ENCODE data around the gene EYA2. TPM values are rescaled to one million over a fixed set of nuclear protein-coding genes. Genes with fewer than 3 reads are reported as not detected.
"Not testable (repeated sequence)": the region's sequence is repeated elsewhere in the genome, so short reads cannot be mapped to it uniquely, and the experiment has no call there.

EYA2 gene
- total RNA-seq, 1 donor from 2014 or later: 0.40 TPM

- intact Hi-C loops (cut with DNase I): no loop called here
Measured at GRCh38 chr20:46894971-46895905, 595 bp downstream of the EYA2 start.

GRCh38 chr20:46895906-46896242, 1.2 kb downstream of the EYA2 start:
- DNase-seq (ENCODE audit: low spot score): no peak

More at GRCh38 chr20:46894971-46895905, 595 bp downstream of the EYA2 start:
- no peak for DNase-seq (ENCODE audit: low spot score)

GRCh38 chr20:46897328-46897880, 2.8 kb downstream of the EYA2 start:
- intact Hi-C loops (cut with DNase I): no loop called here
- DNase-seq (ENCODE audit: low spot score): no peak

More at GRCh38 chr20:46895906-46896242, 1.2 kb downstream of the EYA2 start:
- intact Hi-C loops (cut with DNase I): no loop called here

- no peak for DNase-seq (ENCODE audit: low spot score)
- intact Hi-C loops (cut with DNase I): no loop called here
Measured at GRCh38 chr20:46898423-46898822, 3.8 kb downstream of the EYA2 start.

GRCh38 chr20:46899621-46900020, 5.0 kb downstream of the EYA2 start:
- intact Hi-C loops (cut with DNase I): no loop called here
- no peak for DNase-seq (ENCODE audit: low spot score)

GRCh38 chr20:46900086-46900485, 5.4 kb downstream of the EYA2 start:
- intact Hi-C loops (cut with DNase I): no loop called here
- DNase-seq (ENCODE audit: low spot score): no peak

GRCh38 chr20:46900826-46901225, 6.2 kb downstream of the EYA2 start:
- intact Hi-C loops (cut with DNase I): no loop called here
- DNase-seq (ENCODE audit: low spot score): no peak

- intact Hi-C loops (cut with DNase I): no loop called here
Measured at GRCh38 chr20:46901638-46902037, 7.0 kb downstream of the EYA2 start.

GRCh38 chr20:46903256-46903655, 8.6 kb downstream of the EYA2 start:
- intact Hi-C loops (cut with DNase I): no loop called here
- no peak for DNase-seq (ENCODE audit: low spot score)

More at GRCh38 chr20:46901638-46902037, 7.0 kb downstream of the EYA2 start:
- no peak for DNase-seq (ENCODE audit: low spot score)

GRCh38 chr20:46903937-46904336, 9.3 kb downstream of the EYA2 start:
- DNase-seq (ENCODE audit: low spot score): no peak
- intact Hi-C loops (cut with DNase I): no loop called here

GRCh38 chr20:46905364-46906125, 10.9 kb downstream of the EYA2 start:
- DNase-seq (ENCODE audit: low spot score): no peak
- intact Hi-C loops (cut with DNase I): no loop called here

GRCh38 chr20:46913329-46914044, 18.8 kb downstream of the EYA2 start:
- intact Hi-C loops (cut with DNase I): no loop called here
- DNase-seq (ENCODE audit: low spot score): no peak

GRCh38 chr20:46914789-46915379, 20.2 kb downstream of the EYA2 start:
- intact Hi-C loops (cut with DNase I): no loop called here
- no peak for DNase-seq (ENCODE audit: low spot score)

- intact Hi-C loops (cut with DNase I): no loop called here
- DNase-seq (ENCODE audit: low spot score): no peak
Measured at GRCh38 chr20:46915575-46916257, 21.1 kb downstream of the EYA2 start.

- intact Hi-C loops (cut with DNase I): no loop called here
Measured at GRCh38 chr20:46916258-46916603, 21.6 kb downstream of the EYA2 start.

GRCh38 chr20:46917155-46917554, 22.5 kb downstream of the EYA2 start:
- no peak for DNase-seq (ENCODE audit: low spot score)
- intact Hi-C loops (cut with DNase I): no loop called here

More at GRCh38 chr20:46916258-46916603, 21.6 kb downstream of the EYA2 start:
- no peak for DNase-seq (ENCODE audit: low spot score)

GRCh38 chr20:46920114-46920513, 25.5 kb downstream of the EYA2 start:
- DNase-seq (ENCODE audit: low spot score): no peak
- intact Hi-C loops (cut with DNase I): no loop called here

GRCh38 chr20:46922841-46923240, 28.2 kb downstream of the EYA2 start:
- intact Hi-C loops (cut with DNase I); DNase-seq (ENCODE audit: low spot score): not testable (repeated sequence)

- intact Hi-C loops (cut with DNase I): no loop called here
- DNase-seq (ENCODE audit: low spot score): no peak
Measured at GRCh38 chr20:46923550-46923949, 28.9 kb downstream of the EYA2 start.

All from cardiac septum (tissue), 1 donor.